CD4-positive, alpha-beta T cell treated with Interleukin-17A for 4 hours (primary cell): Measurements from ENCODE around the gene TMEM132C.

Experiments
- DNase-seq: peaks from one replicate; pipeline ENCODE4 v3.0.0-alpha.2; 2020; ENCODE audit warnings: mixed read lengths

The TMEM132C gene

DNA sequence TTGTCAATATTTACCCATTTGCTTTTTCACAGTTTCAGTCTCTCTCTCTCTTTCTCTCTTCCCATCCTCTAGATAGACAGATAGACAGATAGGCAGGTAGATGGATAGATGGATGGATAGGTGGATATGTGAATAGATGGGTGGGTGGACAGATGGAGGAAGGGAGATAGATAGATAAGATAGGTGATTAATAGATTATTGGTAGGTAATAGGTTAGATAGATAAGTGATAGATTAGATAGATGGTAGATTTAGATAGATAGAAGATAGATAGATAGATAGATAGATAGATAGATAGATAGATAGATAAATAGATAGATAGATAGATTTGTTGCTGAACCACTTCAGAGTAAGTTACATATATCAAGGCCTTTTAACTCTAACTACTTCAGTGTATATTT lies 408.6 kb downstream of the TMEM132C start:
- no peak for DNase-seq

DNA sequence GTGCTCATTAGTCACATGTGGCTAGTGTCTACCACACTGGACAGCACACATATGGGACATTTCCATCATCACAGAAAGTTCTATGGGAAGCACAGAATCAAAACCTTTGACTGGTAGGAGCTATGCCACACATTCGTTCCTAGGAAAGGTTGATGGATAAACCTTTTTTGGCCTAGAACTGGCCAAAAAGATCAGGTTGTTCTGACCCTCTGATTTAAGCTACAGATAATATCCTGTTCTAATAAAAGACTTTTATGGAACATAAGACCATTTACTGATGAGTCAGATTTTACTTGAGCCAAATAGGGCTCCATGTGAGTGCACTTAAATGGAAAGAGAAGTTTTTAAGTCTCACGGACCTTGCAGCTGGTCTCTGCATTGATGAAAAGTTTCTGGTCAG lies 413.6 kb downstream of the TMEM132C start:
- DNase-seq: no peak

DNA sequence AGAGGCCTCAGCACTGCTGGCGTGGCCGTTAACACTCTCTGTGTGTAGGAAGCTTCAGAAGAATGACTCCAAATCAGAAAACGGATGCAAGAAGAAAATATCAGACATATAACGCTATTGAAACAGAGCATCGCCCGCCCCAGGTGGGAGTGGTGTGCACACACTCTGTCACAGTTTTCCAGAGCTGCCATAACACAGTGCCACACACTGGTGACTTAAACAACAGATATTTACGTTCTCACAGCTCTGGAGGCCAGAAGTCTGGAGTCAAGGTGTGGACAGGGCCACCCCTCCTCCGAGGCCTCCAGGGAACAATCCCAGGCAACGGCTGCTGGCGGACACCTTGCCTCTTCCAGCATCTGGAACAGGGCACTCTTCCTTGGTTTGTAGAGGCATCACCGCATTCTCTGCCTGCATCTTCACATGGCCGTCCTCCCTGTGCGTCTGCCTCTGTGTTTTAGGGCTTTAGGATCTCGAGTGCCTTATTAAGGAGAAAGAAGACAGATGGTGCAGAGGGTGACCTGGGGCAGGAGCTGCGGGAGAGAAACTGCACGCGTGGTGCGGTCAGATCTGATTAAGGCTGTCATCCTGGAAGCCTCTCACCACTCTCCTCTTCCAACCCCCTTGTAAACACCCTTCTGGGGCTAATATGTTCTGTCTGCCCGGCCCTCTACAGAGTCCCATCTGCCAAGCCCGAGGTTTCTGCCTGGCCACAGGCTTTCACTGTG lies 415.7 kb downstream of the TMEM132C start:
- DNase-seq: no peak

DNA sequence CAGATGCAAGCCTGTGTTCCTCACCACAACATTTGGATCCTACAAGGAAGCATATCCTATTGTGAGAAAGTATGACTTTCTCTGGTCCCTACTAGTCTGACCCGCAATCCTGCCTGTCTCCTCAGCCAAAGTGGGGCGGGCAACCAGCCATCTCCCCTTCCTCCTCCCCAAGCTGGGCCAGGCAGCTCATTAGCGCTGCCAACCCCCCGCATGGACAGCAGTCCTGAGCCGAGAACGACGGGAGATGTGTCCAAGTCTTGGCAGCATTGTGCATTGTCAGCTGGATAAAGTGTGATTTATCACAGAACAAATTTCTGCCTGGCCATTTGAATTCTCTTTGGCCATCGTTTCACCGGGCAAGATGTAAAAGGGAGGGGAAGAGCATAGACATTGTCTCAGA lies 417.4 kb downstream of the TMEM132C start:
- no peak for DNase-seq

DNA sequence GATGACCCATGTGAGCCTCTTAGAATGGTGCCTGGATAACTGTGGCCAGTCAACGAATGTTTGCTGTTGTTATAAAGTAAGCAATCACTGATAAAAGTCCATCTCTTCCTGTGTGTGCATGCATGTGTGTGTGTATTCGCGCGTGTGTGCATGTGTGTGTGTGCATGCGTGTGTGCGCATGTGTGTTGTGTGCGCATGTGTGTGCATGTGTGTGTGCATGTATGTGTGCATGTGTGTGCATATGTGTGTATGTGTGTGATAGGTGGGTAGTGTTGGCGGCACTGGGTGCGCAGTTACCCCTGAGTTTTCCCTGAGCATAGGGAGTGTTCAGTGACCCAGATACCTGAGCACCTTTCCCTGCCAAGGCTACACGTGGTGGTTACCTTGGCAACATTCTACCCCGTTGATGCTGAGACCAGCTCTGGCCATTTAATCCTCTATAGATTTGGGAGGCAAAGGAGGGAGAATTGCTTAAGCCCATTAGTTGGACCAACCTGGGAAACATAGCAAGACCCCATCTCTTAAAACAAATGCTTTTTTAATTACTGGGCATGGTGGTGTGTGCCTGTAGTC lies 419.0 kb downstream of the TMEM132C start:
- DNase-seq: no peak

DNA sequence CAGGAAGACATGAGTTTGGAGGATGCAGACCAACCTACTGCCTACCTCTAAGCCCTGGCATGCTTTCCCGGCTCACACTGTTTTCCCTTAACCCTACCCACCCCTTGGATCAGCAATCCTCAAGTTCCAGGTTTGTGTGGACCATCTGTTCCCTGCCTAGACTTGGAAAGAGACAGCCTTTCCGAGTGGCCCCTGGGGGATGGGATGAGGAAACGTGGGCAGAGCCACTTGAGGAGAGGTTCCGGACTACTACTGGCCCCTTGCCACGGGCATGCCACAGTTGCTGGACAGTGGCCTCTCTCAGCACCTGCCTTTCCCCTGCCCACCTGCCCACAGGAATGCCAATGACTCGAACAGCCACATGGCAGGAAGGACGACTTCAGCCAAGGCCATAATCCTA lies 420.9 kb downstream of the TMEM132C start:
- DNase-seq: no peak

DNA sequence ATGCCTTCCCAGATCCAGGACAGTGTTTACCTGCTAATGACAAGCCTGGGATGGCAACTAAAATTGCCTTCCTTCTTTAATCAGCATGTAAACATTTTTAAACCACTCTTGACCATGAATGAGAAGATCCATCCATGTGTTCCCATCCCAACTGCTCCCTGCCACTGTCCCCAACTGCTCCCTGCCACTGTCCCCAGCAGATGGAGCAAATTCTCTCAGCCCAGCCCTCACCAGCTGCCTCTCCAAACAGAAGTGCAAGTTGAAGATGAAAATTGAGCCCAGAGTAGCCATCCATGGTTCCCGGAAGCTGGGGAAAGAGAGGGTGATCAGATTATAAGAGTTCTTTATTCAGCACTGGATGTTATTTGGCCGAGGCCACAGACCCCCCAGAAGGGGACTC lies 423.7 kb downstream of the TMEM132C start:
- DNase-seq: no peak

DNA sequence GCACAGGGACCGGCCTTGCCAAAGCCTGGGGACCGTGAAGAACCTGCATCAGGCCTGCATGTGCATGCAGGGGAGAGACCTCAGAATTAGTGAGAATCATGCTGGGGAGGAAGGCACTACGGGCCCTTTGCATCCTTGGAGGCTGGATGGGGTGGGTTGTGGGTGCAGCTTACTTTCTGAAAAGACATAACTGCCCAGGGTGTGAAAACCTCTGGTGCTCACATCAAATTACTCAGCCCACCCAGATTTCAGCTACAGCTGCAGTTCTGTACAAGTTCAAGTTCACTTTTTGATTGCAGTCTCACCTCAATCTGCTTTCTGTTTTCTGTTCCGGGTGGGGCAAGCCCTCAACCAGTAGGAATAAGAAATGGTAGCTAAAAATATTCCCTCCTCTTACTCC lies 426.1 kb downstream of the TMEM132C start:
- DNase-seq: no peak

DNA sequence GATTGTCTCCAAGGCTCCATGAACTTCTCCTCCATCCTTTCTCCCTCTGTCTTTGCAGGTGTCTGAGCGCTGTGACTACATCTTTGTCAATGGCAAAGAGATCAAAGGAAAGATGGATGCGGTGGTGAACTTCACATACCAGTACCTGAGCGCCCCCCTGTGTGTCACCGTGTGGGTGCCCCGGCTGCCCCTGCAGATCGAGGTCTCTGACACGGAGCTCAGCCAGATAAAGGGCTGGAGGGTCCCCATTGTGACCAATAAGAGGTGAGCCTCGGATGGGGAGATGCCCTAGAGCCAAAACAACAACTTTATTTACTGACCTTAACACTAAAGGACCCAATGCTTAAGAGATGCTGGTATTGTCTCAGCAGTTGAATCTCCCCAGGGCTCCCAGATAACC lies 426.8 kb downstream of the TMEM132C start:
- no peak for DNase-seq

DNA sequence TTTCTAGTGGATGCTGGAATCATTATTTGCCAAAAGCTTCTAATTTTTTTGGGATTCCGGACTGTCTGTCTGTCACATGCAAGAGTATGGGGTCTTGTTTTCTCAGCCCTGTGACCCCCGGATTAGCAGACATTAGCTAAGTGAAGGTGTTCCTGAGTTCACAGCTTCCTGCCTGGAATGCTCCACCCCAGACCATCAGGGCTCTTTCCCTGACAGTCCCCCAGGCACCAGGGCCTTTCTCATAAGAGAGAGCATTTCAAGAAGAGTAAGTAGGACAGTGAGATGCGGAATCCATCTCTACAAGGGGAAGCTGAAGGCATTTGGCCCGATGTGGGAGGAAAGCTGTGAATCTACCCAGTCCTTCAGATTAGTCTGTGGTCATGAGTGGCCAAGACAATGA lies 427.5 kb downstream of the TMEM132C start:
- DNase-seq: no peak

DNA sequence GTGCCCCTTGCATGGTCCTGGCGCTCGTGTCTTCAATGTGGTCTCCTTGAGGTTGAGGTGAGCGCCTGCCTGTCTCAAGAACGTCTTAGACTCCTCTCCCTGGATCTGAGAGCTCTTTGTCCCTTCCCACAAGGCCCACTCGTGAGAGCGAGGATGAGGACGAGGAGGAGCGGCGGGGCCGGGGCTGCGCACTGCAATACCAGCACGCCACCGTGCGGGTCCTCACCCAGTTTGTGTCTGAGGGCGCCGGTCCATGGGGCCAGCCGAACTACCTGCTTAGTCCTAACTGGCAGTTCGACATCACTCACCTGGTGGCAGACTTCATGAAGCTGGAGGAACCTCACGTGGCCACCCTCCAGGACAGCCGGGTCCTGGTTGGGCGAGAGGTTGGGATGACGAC lies 428.7 kb downstream of the TMEM132C start:
- no peak for DNase-seq

DNA sequence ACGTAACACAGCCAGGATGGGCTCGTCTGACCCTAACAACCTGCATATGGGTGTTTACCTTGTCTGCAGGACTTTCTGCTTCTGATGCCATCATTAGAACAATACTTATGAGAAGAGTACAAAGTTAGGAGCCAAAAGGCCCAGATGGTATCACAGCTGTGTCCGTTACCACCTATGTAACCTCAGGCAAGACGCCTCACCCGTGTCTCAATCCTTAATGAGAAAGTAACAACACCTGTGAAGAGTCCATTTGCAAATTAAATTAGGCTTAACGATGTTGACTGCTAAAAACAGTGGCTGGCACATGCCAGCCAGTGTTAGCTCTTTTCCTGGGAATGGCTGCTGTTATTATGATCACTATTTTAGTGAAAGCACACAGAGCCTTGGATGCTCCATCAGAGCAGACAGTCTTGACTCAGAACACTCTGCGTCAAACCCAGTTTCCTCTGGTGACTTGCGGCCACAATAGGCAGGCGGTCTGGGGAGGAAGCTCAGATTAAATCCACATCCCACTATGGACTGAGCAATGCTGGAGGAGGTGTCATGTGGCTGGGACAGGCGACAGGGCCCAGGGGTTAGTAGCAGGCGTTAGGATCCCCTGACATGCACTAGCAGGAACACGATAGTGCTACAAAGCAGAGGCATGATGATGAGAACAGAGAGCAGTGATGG lies 431.5 kb downstream of the TMEM132C start:
- no peak for DNase-seq

DNA sequence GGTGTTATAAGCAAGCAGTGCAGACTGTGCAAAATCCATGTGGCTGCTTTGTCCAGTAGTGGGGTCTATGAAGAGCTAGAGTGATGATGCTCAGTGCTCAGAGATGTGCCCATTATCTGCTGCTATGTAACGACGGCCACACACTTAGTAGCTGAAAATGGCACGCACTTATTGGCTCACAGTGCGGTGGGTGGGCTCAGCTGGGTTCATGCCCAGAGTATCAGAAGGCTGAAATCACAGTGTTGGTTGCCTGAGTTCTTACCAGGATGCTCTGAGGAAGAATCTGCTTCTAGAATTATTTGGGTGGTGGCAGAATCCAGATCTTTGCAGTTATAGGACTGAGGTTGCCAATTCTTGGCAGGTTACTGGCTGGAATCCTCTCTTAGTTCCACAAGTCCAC lies 432.1 kb downstream of the TMEM132C start:
- DNase-seq: no peak

DNA sequence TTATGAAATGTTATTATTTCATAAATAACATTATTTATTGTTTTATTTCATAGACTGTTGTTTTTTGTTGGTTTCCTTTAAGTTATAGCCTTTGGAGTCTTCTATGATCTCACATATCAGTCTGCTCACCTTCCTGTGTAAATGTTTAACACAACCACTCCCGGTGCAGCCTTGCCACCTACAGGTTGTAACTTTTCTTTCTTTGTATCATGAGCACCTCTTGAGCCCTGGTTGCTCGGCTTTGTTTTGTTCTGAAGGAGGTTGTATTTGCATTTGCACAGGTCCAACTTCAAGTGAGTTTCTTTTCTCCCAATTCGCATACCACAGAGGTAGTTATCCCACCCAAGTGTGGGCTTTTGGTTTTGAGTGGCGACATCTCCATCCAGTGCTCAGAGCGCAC lies 435.4 kb downstream of the TMEM132C start:
- no peak for DNase-seq

DNA sequence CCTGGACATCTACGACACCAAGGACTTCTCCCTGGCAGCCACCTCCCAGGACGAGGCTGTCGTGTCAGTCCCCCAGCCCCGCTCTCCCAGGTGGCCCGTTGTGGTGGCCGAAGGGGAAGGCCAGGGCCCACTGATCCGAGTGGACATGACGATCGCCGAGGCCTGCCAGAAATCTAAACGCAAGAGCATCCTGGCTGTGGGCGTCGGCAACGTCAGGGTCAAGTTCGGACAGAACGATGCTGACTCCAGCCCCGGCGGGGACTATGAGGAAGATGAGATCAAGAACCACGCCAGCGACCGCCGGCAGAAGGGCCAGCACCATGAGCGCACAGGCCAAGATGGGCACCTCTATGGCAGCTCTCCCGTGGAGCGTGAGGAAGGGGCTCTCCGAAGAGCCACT lies 438.2 kb downstream of the TMEM132C start:
- DNase-seq: no peak

DNA sequence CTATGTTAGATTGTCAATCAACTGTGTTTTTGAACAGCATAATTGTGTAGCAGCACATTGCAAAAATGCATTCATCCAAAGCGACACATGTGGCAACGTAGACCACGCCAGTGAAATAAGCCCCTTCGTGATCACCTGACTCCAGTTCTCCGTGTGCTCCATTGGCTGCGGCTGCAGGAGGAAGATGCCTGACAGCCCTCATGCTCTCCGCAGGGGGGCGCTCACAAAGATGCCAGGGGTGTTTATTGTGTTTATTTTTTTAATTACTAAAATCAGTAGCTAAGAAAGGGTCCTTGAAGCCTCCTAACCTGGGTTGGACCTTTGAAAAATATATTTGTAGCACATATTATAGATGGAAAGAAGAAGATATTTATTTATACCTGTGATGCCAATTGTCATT lies 440.5 kb downstream of the TMEM132C start:
- DNase-seq: no peak

DNA sequence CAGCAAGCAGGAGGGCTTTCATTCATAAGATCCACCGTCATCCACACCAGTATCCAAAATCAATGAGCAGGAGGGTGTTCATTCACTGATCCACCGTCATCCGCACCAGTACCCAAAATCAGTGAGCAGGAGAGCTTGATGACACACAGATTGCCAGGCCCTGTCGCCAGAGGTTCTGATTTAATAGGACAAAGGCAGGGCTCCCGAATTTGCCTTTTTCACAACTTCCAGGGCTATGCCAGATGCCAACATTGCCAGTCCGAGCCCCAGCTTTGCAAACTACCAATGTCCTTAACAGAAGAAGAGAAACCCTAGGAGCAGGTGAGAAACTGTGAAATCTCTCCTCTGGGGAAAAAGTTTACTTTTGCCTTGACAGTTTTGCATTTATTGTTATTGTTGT lies 441.8 kb downstream of the TMEM132C start:
- DNase-seq: no peak

DNA sequence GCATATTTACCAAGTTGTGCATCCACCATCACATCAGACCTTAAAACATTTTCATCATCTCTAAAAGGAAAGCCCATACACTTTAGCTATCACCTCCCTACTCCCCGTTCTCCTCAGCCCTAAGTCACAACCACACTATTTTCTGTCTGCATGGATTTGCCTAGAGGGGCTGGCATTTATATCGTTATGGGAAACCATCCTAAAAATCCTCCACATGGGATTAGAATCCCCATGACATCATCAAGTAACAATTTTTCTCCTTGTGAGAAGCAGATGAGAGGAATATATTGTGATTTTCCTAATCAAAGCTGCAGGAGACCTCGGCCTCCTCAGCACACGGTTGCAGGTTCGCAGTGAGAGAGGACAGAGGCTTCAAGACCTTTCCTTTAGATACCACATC lies 442.7 kb downstream of the TMEM132C start:
- no peak for DNase-seq

DNA sequence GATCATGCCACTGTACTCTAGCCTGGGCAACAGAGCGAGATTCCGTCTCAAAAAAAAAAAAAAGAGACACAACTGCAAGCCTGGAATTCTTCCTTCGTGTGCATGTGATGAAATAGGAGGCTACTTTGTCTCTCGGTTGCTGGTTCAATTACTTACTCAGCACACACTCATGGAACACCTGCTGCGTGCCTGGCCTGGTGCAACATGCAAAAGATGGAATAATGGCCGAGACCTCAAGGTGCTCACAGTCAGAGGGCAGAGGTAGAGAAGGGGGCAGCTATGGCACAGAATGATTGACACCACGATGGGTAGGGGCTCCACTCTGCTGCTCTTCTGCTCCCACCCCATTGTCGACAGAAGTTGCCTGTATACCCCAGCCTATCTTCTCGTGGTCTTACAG lies 444.5 kb downstream of the TMEM132C start:
- DNase-seq: no peak

DNA sequence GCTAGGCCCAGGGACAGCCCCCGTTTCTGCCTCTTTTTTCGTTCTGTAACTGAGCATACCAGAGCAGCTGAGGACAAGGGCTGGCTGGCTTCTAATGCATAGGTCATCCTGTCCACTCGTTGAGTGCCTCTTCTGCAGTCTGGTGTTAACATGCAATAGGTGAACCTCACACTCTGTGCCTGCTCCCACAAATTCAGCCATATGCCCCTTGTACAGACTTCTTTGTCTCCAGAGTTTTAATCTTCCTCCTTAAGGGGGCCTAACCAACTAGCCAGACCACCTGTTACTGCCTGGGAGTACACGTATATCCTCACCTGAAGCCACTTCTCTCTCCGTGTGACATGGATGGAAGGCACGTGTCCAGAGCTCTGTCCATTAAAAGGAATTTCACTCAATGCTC lies 445.7 kb downstream of the TMEM132C start:
- no peak for DNase-seq

DNA sequence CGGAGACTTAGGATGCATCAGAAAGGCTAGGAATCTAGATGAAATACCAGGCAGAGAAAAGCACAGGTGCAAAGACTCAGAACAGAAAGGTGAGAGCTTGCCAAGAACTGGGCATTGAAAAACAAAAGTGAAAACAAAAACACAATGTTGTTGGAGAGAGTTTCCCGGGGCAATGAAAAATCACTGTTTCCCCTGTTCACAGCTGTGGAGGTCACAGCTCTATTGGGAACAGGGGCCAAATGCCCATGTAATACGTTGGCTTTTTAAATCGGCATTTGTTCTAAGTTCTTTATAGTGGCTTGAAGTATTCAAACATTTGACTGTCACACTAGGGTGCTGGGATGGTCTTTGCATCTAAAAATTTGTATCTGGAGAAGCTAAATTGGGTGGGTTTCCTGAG lies 448.5 kb downstream of the TMEM132C start:
- DNase-seq: no peak

DNA sequence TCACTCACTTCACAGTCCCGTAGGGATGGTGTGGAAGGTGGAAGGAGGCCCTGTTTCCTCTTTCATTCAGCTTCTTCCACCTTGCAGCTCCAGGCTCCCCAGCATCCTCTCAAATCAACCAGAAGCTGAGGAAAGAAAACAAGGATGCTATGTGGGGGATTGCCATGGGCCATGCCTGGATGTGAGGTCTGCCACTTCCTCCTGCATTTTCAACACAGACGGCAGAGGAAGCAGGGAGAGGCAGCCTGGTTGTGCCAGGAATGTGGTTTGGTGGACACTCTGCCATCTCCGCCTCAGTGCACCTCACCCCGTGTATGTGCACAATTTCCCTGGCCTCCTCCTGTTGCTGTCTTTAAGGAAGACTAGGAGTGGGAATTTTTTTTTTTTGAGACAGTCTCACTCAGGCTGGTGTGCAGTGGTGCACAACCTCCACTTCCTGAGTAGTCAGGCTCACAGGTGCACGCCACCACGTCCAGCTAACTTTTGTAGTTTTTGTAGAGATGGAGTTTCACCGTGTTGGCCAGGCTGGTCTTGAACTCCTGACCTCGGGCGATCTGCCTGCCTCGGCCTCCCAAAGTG lies 457.6 kb downstream of the TMEM132C start:
- DNase-seq: no peak

DNA sequence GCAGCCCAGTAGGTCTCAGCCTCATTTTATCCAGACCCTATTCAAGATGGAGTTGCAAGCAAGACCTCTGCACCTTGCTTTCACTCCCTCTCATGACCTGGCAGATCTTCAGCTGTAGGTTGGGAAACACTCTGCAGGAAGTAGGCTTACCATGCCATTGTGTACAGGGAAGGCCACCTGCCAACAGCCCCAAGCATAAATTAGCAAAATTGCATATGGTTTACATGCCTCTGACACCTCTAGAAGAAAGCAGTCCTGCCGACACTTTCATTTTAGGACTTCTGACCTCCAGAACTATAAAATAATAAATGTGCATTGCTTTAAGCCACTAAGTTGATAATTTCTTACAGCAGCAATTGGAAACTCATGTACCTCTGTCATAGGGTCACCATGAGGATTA lies 459.9 kb downstream of the TMEM132C start:
- no peak for DNase-seq

DNA sequence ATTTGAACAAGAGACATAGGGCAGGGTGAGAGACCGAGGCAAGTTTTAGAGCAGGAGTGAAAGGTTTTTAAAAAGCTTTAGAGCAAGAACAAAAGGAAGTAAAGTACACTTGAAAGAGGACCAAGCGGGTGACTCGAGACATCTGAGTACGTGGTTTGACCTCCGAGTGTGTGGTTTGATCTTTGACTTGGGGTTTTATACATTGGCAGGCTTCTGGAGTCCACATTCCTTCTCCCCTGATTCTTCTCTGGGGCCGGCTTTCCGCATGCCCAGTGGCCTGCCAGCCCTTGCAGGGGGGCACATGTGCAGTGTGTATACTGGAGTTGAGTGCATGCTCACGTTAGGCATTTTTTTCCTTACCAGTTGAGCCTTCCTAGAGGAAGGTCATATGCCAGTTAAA lies 460.5 kb downstream of the TMEM132C start:
- DNase-seq: no peak
